KBM-7 (cell line): ENCODE measurements around the gene SPANXA1.
"Not testable (repeated sequence)": the region's sequence is repeated elsewhere in the genome, so short reads cannot be mapped to it uniquely, and the experiment has no call there.

Experiments used
- DNase-seq: peaks from one replicate; pipeline ENCODE4 v3.0.0-alpha.2; 2015
- in situ Hi-C: fragments of 300-500 bp; cut with MboI; formaldehyde crosslinking; loops from 2 replicates; pipeline ENCODE4 v1.14.3; 2020; ENCODE audit warnings: low sequenced_read_pairs, low pct_unique_long_range_greater_than_20kb, mixed read lengths

Gene SPANXA1, protein sequence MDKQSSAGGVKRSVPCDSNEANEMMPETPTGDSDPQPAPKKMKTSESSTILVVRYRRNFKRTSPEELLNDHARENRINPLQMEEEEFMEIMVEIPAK

DNA sequence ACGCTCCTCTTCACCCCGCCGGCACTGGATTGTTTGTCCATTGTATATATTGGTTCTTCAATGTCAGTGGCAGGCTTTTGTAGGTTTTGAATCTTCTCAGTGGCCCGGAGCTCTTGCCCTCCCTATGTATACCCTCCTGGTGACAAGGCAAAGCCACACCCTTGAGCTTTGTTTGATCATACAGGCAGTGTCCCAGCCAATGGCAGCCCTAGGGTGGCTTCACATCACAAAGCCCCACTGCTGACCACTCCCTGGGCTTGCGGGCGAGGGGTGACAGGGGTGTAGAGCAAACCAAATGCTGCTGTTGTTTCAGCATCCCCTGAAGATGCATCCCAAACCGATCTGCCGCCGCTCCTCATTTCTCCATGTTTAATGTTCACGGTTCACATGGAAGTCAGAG is at the start of gene SPANXA1:
Gene SPANXA1 (minus strand): TSS at position 101 of the 400 bp plus-strand sequence. CDS start 60 bp downstream, at position 41.
- DNase-seq, in situ Hi-C loops: not testable (repeated sequence)

DNA sequence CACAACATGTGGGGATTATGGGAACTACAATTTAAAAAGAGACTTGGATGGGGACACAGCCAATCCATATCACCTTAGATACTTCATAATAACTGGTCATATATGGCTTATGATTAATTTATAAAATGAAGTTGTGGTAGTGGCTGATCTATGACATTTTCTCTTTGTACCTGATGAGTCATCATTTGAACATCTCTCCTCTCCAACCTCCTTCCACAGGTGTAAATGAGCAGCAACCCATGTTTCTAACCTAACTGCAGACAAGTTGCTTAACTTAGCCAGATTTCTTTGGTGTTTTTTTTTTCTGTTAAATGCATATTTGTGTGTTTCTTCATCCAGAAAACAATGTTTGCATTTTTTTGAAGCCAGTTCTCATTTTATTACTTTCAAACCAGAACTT is 47.6 kb upstream of the SPANXA1 start:
- DNase-seq, result no peak
- in situ Hi-C loops, result no loop called here

DNA sequence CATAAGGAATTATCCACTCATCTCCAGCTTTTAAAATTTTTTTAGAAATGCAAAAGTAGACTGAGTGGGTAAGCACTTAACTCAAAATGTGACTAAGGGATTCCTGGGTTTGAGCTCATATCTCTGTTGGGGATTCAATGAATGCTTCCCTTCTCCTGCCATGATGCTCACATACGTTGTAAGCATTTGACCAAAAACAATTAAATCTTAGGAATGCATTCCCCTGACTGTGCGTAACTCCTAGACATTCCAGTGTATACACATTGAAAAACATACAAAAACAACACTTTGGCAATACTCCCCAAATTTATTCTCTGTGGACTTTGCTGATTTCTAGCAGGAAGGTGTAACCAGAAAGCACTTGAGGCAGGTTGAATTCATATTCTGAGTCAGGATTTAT is 34.8 kb upstream of the SPANXA1 start:
- in situ Hi-C loops, result no loop called here
- no peak for DNase-seq

DNA sequence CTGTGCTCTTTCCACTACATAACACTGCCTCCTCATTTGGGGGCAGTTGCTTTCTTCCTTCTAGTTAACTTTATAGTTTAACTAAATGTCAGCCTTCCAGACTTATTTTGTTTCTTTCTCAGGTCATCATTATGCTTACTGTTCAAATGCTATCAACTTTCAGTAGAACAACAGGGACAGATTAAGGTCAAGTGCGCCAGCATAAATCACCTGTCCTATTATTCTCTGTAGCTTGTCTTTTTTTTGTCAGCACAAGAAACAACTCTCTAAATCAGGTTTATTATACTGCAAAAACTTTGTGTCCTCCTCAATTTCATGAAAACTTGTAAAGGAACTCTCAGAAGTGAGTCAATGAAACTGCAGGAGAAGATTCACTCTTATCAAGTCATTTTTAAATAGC is 24.6 kb upstream of the SPANXA1 start:
- DNase-seq, result no peak

DNA sequence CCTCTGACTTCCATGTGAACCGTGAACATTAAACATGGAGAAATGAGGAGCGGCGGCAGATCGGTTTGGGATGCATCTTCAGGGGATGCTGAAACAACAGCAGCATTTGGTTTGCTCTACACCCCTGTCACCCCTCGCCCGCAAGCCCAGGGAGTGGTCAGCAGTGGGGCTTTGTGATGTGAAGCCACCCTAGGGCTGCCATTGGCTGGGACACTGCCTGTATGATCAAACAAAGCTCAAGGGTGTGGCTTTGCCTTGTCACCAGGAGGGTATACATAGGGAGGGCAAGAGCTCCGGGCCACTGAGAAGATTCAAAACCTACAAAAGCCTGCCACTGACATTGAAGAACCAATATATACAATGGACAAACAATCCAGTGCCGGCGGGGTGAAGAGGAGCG is 4.9 kb upstream of the SPANXA1 start, which contains the start of gene SPANXA2:
Gene SPANXA2 (plus strand): TSS at position 301 of the 400 bp plus-strand sequence. CDS start 60 bp downstream, at position 361.
- in situ Hi-C loops, result not testable (repeated sequence)

More for the DNA sequence above, 24.6 kb upstream of the SPANXA1 start:
- in situ Hi-C loops, result no loop called here

DNA sequence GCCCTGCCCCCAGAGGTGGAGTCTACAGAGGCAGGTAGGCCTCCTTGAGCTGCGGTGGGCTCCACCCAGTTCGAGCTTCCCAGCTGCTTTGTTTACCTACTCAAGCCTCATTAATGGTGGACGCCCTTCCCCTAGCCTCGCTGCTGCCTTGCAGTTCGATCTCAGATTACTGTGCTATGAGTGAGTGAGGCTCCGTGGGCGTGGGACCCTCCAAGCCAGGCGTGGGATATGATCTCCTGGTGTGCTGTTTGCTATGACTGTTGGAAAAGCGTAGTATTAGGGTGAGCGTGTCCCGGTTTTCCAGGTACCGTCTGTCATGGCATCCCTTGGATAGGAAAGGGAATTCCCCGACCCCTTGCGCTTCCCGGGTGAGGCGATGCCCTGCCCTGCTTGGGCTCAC is 42.0 kb downstream of the SPANXA1 start:
- in situ Hi-C loops, DNase-seq: not testable (repeated sequence)

More for the DNA sequence above, 4.9 kb upstream of the SPANXA1 start, which contains the start of gene SPANXA2:
- DNase-seq, result not testable (repeated sequence)
